Sigmoid colon (tissue), 4 donors: ENCODE data around the gene SLC9A8.

Source experiments
- POLR2A ChIP-seq, 2 donors: fragments of 450-650 bp; IDR thresholded peaks; one replicate each; pipeline ENCODE4 v1.6.1; 2016; ENCODE audit warnings: antibody characterized with exemption in 2 of 2, mild to moderate bottlenecking in 2 of 2, moderate library complexity in 2 of 2
- POLR2AphosphoS5 ChIP-seq, 4 donors: sonication (generic); formaldehyde crosslinking; IDR thresholded peaks; one replicate each; pipeline ENCODE4 v1.6.1; 2017; ENCODE audit warnings: antibody characterized with exemption in 4 of 4
- TF ChIP-seq, protein P1 (sequence below), 4 experiments: fragments of 450-650 bp in 3 of 4; fragments of 200-600 bp in 1 of 4; IDR thresholded peaks; one replicate each; pipeline ENCODE4 v1.5.1; 2016 to 2019; ENCODE audit warnings: antibody characterized with exemption in 4 of 4, mild to moderate bottlenecking in 3 of 4, moderate library complexity in 2 of 4

DNA sequence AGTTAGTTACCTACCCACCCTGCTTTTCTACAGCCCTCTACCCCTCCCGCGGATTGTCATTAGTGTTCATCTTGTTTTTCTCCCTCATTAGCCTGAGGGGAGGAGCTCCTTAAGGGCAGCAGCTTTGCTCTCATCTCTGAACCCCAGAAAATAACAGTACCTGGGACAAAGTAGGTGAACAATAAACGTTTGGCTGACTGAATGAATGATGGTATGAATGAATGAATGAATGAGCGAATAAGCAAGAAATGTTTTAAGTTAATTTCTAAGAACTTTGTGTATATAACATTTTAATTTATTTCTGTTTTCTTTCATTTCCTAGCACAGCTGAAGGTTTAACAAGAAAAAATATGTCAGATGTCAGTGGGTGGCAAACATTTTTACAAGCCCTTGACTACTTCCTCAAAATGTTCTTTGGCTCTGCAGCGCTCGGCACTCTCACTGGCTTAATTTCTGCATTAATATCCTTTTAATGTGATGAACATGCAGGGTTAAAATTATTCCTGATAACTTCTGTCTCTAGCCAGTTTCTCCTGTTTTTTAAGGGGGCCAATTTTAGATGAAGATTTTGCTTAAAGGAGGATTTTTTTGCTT lies 50.1 kb downstream of the SLC9A8 start:
- TF ChIP-seq POLR2A (IDR thresholded peaks at IDR 0.05), result no peak
- TF ChIP-seq, protein P1, sequence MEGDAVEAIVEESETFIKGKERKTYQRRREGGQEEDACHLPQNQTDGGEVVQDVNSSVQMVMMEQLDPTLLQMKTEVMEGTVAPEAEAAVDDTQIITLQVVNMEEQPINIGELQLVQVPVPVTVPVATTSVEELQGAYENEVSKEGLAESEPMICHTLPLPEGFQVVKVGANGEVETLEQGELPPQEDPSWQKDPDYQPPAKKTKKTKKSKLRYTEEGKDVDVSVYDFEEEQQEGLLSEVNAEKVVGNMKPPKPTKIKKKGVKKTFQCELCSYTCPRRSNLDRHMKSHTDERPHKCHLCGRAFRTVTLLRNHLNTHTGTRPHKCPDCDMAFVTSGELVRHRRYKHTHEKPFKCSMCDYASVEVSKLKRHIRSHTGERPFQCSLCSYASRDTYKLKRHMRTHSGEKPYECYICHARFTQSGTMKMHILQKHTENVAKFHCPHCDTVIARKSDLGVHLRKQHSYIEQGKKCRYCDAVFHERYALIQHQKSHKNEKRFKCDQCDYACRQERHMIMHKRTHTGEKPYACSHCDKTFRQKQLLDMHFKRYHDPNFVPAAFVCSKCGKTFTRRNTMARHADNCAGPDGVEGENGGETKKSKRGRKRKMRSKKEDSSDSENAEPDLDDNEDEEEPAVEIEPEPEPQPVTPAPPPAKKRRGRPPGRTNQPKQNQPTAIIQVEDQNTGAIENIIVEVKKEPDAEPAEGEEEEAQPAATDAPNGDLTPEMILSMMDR (IDR thresholded peaks at IDR 0.05), result no peak
- no peak for TF ChIP-seq POLR2AphosphoS5 (IDR thresholded peaks at IDR 0.05)
